NK-92 (cell line): Measurements from ENCODE around the gene IGFLR1.

Experiments used
- DNase-seq: peaks from one replicate; lab custom pipeline; 2025; ENCODE audit not compliant: unreplicated experiment; lab: John Stamatoyannopoulos, UW

IGFLR1 gene

GRCh38 chr19:35739275-35740107 is 2.8 kb downstream of the IGFLR1 start:
- no peak for DNase-seq

- DNase-seq = no peak
Observed at GRCh38 chr19:35738887-35739229, 3.4 kb downstream of the IGFLR1 start.

- no peak for DNase-seq
Observed at GRCh38 chr19:35738021-35738886, 4.0 kb downstream of the IGFLR1 start.

GRCh38 chr19:35736913-35737886 is 5.1 kb downstream of the IGFLR1 start:
- no peak for DNase-seq

GRCh38 chr19:35734889-35735288 is 7.4 kb downstream of the IGFLR1 start:
- DNase-seq = no peak

- no peak for DNase-seq
Observed at GRCh38 chr19:35734273-35734672, 8.0 kb downstream of the IGFLR1 start.

GRCh38 chr19:35733180-35734125 is 8.8 kb downstream of the IGFLR1 start:
- DNase-seq = no peak

GRCh38 chr19:35732540-35733179 is 9.6 kb downstream of the IGFLR1 start:
- no peak for DNase-seq

- no peak for DNase-seq
Observed at GRCh38 chr19:35731779-35732405, 10.4 kb downstream of the IGFLR1 start.

GRCh38 chr19:35731353-35731752 is 10.9 kb downstream of the IGFLR1 start:
- no peak for DNase-seq

- no peak for DNase-seq
Observed at GRCh38 chr19:35730326-35730725, 11.9 kb downstream of the IGFLR1 start.

- no peak for DNase-seq
Observed at GRCh38 chr19:35729763-35730162, 12.5 kb downstream of the IGFLR1 start.

- DNase-seq = no peak
Observed at GRCh38 chr19:35729021-35729420, 13.2 kb downstream of the IGFLR1 start.

- DNase-seq = no peak
Observed at GRCh38 chr19:35727956-35728706, 14.1 kb downstream of the IGFLR1 start.

- no peak for DNase-seq
Observed at GRCh38 chr19:35727053-35727955, 14.9 kb downstream of the IGFLR1 start.

GRCh38 chr19:35725216-35725861 is 16.9 kb downstream of the IGFLR1 start:
- DNase-seq = no peak

GRCh38 chr19:35724560-35724959 is 17.7 kb downstream of the IGFLR1 start:
- no peak for DNase-seq
